ENCODE results near the gene ZNF451. TPM values are rescaled to one million over a fixed set of nuclear protein-coding genes. Genes with fewer than 3 reads are reported as not detected.

Gene ZNF451
- total RNA-seq, 1 donor from 2014 or later = 61.0 TPM

GRCh38 chr6:57177545-57178265 is 87.7 kb downstream of the ZNF451 start:
- Mint-ChIP-seq H3K27me3 (ENCODE audit: low read depth) (peaks cover 12% of the 10 kb centered on the region), H3K36me3 (ENCODE audit: low read depth) (peaks cover 6% of the 10 kb centered on the region)

DNA sequence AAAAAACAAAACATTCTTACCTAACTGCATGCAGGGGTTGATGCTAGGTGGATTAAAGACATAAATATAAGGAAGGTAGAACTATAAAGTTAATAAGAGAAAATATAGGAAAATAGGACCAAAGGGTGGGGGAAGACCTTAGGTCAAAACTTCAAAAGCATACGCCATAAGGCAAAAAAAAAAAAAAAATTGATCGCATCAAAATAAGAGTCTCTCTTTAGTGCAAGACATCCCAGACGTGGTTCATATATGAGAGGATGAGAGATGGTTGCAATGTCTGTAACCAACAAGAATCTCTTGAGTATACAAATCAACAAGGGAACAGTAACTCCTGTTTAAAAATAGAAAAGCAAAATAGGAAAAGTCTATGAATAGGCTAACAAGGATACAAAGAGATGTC is 90.6 kb downstream of the ZNF451 start:
- Mint-ChIP-seq H3K4me3 (no peak overlapping the region), H3K27me3 (ENCODE audit: low read depth) (no peaks in the 10 kb centered on the region), H3K9me3 (no peaks in the 10 kb centered on the region), H3K27ac (ENCODE audit: unreplicated experiment) (no peak overlapping the region), H3K4me1 (no peaks in the 10 kb centered on the region), H3K36me3 (ENCODE audit: low read depth) (peaks cover 6% of the 10 kb centered on the region)
- no peak for TF ChIP-seq CTCF (conservative IDR thresholded peaks at IDR 0.05)
- no peak for DNase-seq (ENCODE audit: low read depth, low spot score)

More at GRCh38 chr6:57177545-57178265, 87.7 kb downstream of the ZNF451 start:
- Mint-ChIP-seq H3K4me3 (no peak overlapping the region), H3K9me3 (no peaks in the 10 kb centered on the region), H3K4me1 (peaks cover 25% of the 10 kb centered on the region), H3K27ac (ENCODE audit: unreplicated experiment) (no peak overlapping the region)
- DNase-seq (ENCODE audit: low read depth, low spot score) = no peak
- TF ChIP-seq CTCF (conservative IDR thresholded peaks at IDR 0.05) = no peak

DNA sequence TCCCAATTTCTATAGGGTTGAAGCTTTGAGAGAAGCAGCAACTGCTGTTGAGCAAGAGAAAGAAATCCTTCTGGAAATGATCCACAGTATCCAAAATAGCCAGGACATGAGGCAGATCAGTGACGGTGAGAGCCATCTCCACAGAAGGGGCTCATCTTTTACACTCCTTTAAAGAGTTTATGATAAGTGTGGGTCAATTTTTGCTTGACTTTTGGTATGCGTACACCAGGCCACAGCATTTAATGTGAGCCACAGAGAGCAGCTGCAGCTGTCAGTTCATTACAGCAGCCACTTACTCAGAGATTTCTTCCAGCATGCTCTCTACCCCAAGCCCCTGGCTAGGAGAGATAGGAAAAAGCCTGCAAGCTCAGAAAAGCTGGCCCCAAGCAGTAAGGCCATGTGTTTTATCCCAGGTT is 92.0 kb downstream of the ZNF451 start:
- Mint-ChIP-seq H3K4me3 (no peak overlapping the region), H3K4me1 (no peaks in the 10 kb centered on the region), H3K9me3 (no peaks in the 10 kb centered on the region), H3K27ac (ENCODE audit: unreplicated experiment) (no peak overlapping the region), H3K36me3 (ENCODE audit: low read depth) (peaks cover 8% of the 10 kb centered on the region), H3K27me3 (ENCODE audit: low read depth) (no peaks in the 10 kb centered on the region)
- no peak for DNase-seq (ENCODE audit: low read depth, low spot score)
- TF ChIP-seq CTCF (conservative IDR thresholded peaks at IDR 0.05) = no peak

GRCh38 chr6:57183336-57183735 is 93.3 kb downstream of the ZNF451 start:
- no peak overlapping the region for H3K4me3 Mint-ChIP-seq
- no peaks in the 10 kb centered on the region for H3K27me3 Mint-ChIP-seq (ENCODE audit: low read depth)
- no peaks in the 10 kb centered on the region for H3K4me1 Mint-ChIP-seq

GRCh38 chr6:57190140-57190539 is 100.2 kb downstream of the ZNF451 start:
- Mint-ChIP-seq H3K27ac (ENCODE audit: unreplicated experiment) (no peak overlapping the region), H3K36me3 (ENCODE audit: low read depth) (peaks cover 18% of the 10 kb centered on the region), H3K27me3 (ENCODE audit: low read depth) (no peaks in the 10 kb centered on the region), H3K4me3 (no peak overlapping the region), H3K9me3 (no peaks in the 10 kb centered on the region), H3K4me1 (no peaks in the 10 kb centered on the region)
- peak; percentile 52 for TF ChIP-seq CTCF (conservative IDR thresholded peaks at IDR 0.05)
- no peak for DNase-seq (ENCODE audit: low read depth, low spot score)

More at GRCh38 chr6:57183336-57183735, 93.3 kb downstream of the ZNF451 start:
- peaks cover 8% of the 10 kb centered on the region for H3K36me3 Mint-ChIP-seq (ENCODE audit: low read depth)
- H3K9me3 Mint-ChIP-seq = no peaks in the 10 kb centered on the region
- no peak for DNase-seq (ENCODE audit: low read depth, low spot score)
- no peak overlapping the region for H3K27ac Mint-ChIP-seq (ENCODE audit: unreplicated experiment)
- no peak for TF ChIP-seq CTCF (conservative IDR thresholded peaks at IDR 0.05)

Measured in neural crest cell (in vitro differentiated cells).